ENCODE results near the gene DCLRE1B.

GRCh38 chr1:113898241-113898814 lies 6.8 kb upstream of the DCLRE1B start:
- no peak for TF ChIP-seq ZBTB34 (CRISPR knock-in tag; IDR thresholded peaks at IDR 0.05)
- TF ChIP-seq ZNF408 (CRISPR knock-in tag; IDR thresholded peaks at IDR 0.05; ENCODE audit: low read depth) = no peak
- no peak for TF ChIP-seq TGIF2 (CRISPR knock-in tag; IDR thresholded peaks at IDR 0.05)
- TF ChIP-seq ATF2 (CRISPR knock-in tag; IDR thresholded peaks at IDR 0.05) = no peak
- TF ChIP-seq POLR2A (conservative IDR thresholded peaks at IDR 0.05) = no peak
- TF ChIP-seq ZBTB8A (IDR thresholded peaks at IDR 0.05; ENCODE audit: partially characterized antibody) = no peak
- TF ChIP-seq ZNF274 (IDR thresholded peaks at IDR 0.05; ENCODE audit: borderline replicate concordance, low read depth, low read length) = no peak

Data from K562 (cell line).